SU-DHL-6 (cell line): ENCODE measurements around the gene TANGO2.

ENCODE experiments used
- H2AFZ ChIP-seq: fragments of 200-600 bp; sonication (generic); 2 replicates; pipeline ENCODE4 v1.6.1; 2014; ENCODE audit warnings: low read depth, mild to moderate bottlenecking, moderate library complexity, mixed read lengths, antibody characterized with exemption, low read length; ENCODE audit not compliant: severe bottlenecking
- H3F3A ChIP-seq: fragments of 200-600 bp; shearing (Covaris generic); 2 replicates; pipeline ENCODE4 v1.6.0; 2016; ENCODE audit warnings: antibody characterized with exemption, mild to moderate bottlenecking; ENCODE audit not compliant: insufficient read depth
- H3K27ac ChIP-seq: fragments of 200-600 bp; sonication (generic); 2 replicates; pipeline ENCODE4 v1.5.1; 2016; ENCODE audit warnings: low read depth, mild to moderate bottlenecking, low read length, moderate library complexity, mixed read lengths
- H3K27me3 ChIP-seq: fragments of 200-600 bp; sonication (generic), shearing (Covaris generic); 2 replicates; pipeline ENCODE4 v1.6.0; 2014; ENCODE audit warnings: mild to moderate bottlenecking, low read length
- H3K36me3 ChIP-seq: fragments of 200-600 bp; sonication (generic); 2 replicates; pipeline ENCODE4 v1.6.1; 2014; ENCODE audit warnings: mild to moderate bottlenecking, low read length, mixed read lengths
- H3K4me2 ChIP-seq: fragments of 300-600, 200-600 bp; shearing (Covaris generic), sonication (generic); 2 replicates; pipeline ENCODE4 v1.6.0; 2014; ENCODE audit warnings: low read length, low read depth, mild to moderate bottlenecking; ENCODE audit not compliant: poor library complexity, severe bottlenecking
- H3K4me3 ChIP-seq: fragments of 200-600 bp; sonication (generic); 2 replicates; pipeline ENCODE4 v1.5.1; 2014; ENCODE audit warnings: antibody characterized with exemption, low read length, mild to moderate bottlenecking, mixed read lengths; ENCODE audit not compliant: insufficient read depth, poor library complexity, severe bottlenecking
- H3K79me2 ChIP-seq: fragments of 200-600 bp; sonication (generic); 2 replicates; pipeline ENCODE4 v1.6.1; 2014; ENCODE audit warnings: mild to moderate bottlenecking, low read length, moderate library complexity; ENCODE audit not compliant: insufficient read depth
- H3K9ac ChIP-seq: fragments of 200-600 bp; sonication (generic); 2 replicates; pipeline ENCODE4 v1.7.0; 2014; ENCODE audit warnings: mild to moderate bottlenecking, low read length
- H3K9me2 ChIP-seq: fragments of 200-600 bp; sonication (generic); replicated peaks from 2 replicates; pipeline ENCODE4 v1.6.1; 2014; ENCODE audit warnings: low read length; ENCODE audit not compliant: insufficient read depth
- H3K9me3 ChIP-seq: fragments of 200-600 bp; sonication (generic); 2 replicates; pipeline ENCODE4 v1.6.1; 2014; ENCODE audit warnings: low read length, mixed read lengths; ENCODE audit not compliant: insufficient read depth
- H4K20me1 ChIP-seq: fragments of 200-600 bp; sonication (generic); 2 replicates; pipeline ENCODE4 v1.6.1; 2014; ENCODE audit warnings: low read depth, mild to moderate bottlenecking, antibody characterized with exemption, low read length, moderate library complexity, mixed read lengths
- CTCF ChIP-seq: fragments of 200-600 bp; sonication (generic); IDR thresholded peaks from one replicate; pipeline ENCODE4 v1.5.1; 2017; ENCODE audit warnings: antibody characterized with exemption, mild to moderate bottlenecking, low read length, moderate library complexity; ENCODE audit not compliant: insufficient read depth, poor library complexity, severe bottlenecking
- EZH2phosphoT487 ChIP-seq: fragments of 200-600 bp; sonication (generic), shearing (Covaris generic); conservative IDR thresholded peaks from 2 replicates; pipeline ENCODE4 v1.6.1; 2018; ENCODE audit warnings: mild to moderate bottlenecking, antibody characterized with exemption, low read length, moderate library complexity, mixed read lengths

The TANGO2 gene

DNA sequence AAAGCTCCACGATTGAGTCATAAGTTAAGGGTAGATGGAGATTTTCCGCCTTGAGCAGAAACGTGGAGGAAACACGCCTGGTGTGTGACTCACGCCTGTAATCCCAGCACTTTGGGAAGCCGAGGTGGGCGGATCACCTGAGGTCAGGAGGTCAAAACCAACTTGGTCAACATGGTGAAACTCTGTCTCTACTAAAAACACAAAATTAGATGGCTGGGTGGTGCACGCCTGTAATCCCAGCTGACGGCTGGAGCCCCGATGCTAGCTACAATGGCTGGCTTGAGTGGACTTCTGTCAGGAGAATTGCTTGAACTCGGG is 41.8 kb downstream of the TANGO2 start:
- no peak overlapping the region for H3K4me3 ChIP-seq
- no peak overlapping the region for H3K4me2 ChIP-seq
- H3K27me3 ChIP-seq, result no peaks in the 10 kb centered on the region
- H3K9me3 ChIP-seq, result no peaks in the 10 kb centered on the region
- H3K36me3 ChIP-seq, result no peaks in the 10 kb centered on the region
- H3K9me2 ChIP-seq, result no peaks in the 10 kb centered on the region
- H3K27ac ChIP-seq, result no peak overlapping the region
- no peak overlapping the region for H3K9ac ChIP-seq
- TF ChIP-seq EZH2phosphoT487, result no peak
- no peak for TF ChIP-seq CTCF
- no peak overlapping the region for H2AFZ ChIP-seq
- no peaks in the 10 kb centered on the region for H3F3A ChIP-seq
- no peaks in the 10 kb centered on the region for H4K20me1 ChIP-seq
- H3K79me2 ChIP-seq, result no peaks in the 10 kb centered on the region

DNA sequence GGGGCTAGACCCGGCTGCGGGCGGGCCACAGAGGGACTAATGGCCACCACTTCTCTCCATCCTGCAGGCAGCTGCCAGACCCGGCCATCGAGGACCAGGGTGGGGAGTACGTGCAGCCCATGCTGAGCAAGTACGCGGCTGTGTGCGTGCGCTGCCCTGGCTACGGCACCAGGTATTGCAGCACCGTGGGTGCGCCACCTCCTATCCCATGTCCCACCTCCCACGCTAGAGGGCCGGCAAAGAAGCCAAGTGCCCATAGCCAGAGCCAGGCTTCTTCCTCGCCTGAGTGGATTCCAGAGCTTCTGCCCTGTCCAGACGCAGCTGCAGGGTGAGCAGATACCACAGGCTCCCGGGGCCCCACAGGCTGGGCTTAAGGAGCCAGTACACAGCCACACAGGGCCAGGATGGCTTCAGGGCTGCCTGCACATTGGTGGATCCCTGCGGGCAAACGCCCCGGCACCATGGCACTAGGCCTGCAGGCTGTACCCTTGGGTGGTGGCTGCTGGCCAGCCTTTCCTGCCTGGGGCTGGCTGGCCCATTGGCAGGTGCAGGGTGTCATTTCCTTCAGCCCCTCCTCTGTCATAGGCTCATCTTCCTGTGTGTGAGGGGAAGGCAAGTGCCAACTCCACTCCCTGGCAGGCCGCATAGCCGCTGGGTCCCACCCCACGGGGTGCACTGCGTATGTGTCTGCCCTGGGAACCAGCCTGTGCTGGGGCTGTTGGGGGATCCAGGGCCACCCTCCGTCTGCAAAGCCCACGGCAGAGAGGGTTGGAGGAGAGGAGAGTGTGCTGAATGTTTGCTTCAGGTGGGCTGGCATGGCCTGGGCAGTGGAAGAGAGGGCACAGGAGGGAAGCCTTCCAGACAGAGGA is 42.6 kb downstream of the TANGO2 start:
- Histone ChIP-seq H3K4me2 (no peak overlapping the region), H2AFZ (no peak overlapping the region), H3K36me3 (no peaks in the 10 kb centered on the region), H3K9me2 (no peaks in the 10 kb centered on the region), H3K79me2 (no peaks in the 10 kb centered on the region), H3K27me3 (no peaks in the 10 kb centered on the region), H3K9me3 (no peaks in the 10 kb centered on the region), H3K9ac (no peak overlapping the region), H3F3A (no peaks in the 10 kb centered on the region), H4K20me1 (no peaks in the 10 kb centered on the region), H3K4me3 (no peak overlapping the region), H3K27ac (no peak overlapping the region)
- TF ChIP-seq EZH2phosphoT487 (no peak), CTCF (no peak)

- H3K36me3 ChIP-seq, result no peaks in the 10 kb centered on the region
- H3F3A ChIP-seq, result no peaks in the 10 kb centered on the region
- no peaks in the 10 kb centered on the region for H3K9me3 ChIP-seq
- no peak overlapping the region for H3K4me3 ChIP-seq
- TF ChIP-seq CTCF (no peak), EZH2phosphoT487 (no peak)
- no peaks in the 10 kb centered on the region for H3K9me2 ChIP-seq
- no peak overlapping the region for H3K27ac ChIP-seq
- no peaks in the 10 kb centered on the region for H3K79me2 ChIP-seq
- H3K4me2 ChIP-seq, result no peak overlapping the region
- no peaks in the 10 kb centered on the region for H3K27me3 ChIP-seq
- H4K20me1 ChIP-seq, result no peaks in the 10 kb centered on the region
- no peak overlapping the region for H2AFZ ChIP-seq
- no peak overlapping the region for H3K9ac ChIP-seq
Observed at GRCh38 chr22:20064140-20064480, 43.2 kb downstream of the TANGO2 start.
